ENCODE results near the gene ZNF48. TPM values are rescaled to one million over a fixed set of nuclear protein-coding genes. Genes with fewer than 3 reads are reported as not detected.

Gene ZNF48
- total RNA-seq, 2 experiments from 2014 or later: 9.5 to 10.2 TPM

DNA sequence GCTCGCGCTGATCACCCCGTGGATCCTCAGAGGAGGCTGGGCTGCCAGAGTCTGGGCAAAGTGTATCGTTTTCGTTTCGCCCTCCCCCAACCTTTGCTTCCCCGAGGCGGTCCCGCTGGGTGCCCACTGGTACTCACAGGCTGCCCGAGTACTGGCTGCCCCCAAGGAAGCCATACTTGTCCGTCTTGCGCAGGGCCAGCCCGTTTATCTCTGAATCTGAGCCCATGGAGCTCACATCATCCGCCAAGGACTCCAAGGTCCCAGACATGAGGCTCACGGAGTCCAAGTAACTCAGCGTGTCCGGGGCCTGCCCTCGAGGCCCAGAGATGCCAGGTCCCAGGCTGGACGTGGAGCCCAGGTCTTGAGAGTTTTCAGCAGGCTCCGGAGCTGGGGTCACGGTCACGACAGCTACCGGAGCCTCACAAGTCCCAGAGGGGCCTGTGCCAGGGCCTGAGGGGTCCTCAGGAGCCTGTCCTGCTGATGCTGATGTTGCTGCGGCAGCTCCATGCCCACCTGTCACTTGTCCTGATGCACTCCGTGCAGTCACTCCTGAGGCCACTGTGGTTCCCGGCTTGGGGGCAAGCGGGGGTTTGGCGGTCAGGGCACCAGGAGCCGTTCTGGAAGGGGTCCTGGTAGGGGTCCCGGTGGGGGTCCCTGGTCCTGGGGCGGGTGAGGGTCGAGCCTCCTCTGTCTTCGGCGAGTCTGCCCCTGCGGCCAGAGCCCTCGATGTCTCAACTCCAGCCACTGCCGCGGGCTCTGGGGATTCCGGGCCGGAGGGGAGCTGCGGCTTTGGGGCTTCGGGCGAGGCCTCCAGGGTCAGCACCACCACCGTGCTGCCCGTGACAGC is 25.9 kb upstream of the ZNF48 start:
- peaks cover 4% of the 10 kb centered on the region for H3K27me3 Mint-ChIP-seq
- DNase-seq: peak; percentile 41
- H3K9me3 Mint-ChIP-seq: no peaks in the 10 kb centered on the region
- peaks cover 38% of the 10 kb centered on the region for H3K4me1 Mint-ChIP-seq
- H3K4me3 Mint-ChIP-seq: peak overlapping the region; percentile 93
- peak overlapping the region; percentile 78 for H3K27ac Mint-ChIP-seq
- H3K36me3 Mint-ChIP-seq: peaks cover 14% of the 10 kb centered on the region

DNA sequence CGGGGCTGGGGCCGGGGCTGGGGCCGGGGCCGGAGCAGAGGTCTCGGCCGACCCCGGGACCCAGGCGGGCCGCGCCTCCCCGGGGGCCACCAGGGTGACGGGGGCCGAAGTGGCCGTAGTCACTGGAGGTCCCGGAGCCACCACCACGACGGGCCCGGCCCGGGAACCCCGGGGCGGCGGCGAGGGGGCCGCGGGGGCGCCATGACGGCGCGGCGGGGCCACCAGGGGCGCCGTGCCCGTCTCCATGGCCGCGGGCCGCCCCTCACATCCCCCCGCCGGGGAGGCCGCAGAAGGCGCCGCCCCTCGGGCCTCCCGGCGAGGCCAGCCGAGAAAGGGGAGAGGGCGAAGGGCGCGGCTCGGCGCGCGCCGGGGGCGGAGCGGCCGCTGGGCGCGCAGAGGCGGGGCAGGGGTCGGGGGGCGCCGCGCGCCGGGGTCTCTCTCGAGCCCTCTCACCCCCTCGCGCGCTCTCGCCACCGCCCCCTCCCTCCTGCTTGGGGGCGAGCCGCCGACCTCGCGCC is 25.2 kb upstream of the ZNF48 start:
- Mint-ChIP-seq H3K27me3 (peaks cover 4% of the 10 kb centered on the region), H3K4me1 (peaks cover 38% of the 10 kb centered on the region), H3K27ac (no peak overlapping the region), H3K4me3 (peak overlapping the region; percentile 83), H3K36me3 (peaks cover 14% of the 10 kb centered on the region), H3K9me3 (no peaks in the 10 kb centered on the region)
- no peak for DNase-seq

DNA sequence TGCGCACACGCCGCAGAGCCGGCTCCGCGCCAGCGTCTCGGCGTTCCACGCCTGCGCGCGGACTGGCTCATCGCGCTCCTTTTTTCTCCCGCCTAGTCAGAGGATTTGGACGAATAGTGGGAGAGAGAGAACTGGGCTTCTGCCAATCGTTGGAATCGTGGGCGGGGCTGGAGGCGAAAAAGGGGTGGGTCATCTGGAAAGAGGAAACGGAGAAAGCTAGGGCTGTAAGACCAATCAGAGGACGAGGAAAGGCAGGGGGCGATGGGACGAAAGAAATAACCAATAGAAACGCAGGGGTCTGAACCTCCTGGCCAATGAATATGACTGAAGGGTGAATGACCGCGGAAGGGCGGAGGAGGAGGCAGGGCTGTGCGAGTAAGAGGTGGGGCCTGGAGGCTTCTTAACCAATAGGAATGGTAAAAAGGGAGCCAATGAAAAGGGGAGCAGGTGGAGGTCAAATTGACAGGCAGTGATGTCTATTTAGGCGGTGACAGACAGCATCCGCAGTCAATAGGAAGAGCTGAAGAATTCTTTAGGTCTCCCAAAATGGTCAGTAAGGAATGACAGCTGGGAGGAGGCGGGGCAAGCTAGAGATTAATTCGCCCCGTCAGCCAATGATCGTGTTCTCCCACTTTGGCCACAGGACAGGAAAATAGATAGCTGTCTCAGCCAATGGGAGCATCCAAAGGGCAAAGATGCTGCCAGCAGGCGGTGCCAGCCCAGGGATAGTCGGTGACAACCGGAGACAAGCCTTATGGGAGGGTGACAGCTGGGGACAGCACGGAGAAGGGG is 24.6 kb upstream of the ZNF48 start, which contains the start of gene TBC1D10B:
Gene TBC1D10B, minus strand, starts transcription at position 39 of the 792 bp plus-strand sequence. CDS start 311 bp downstream, outside the sequence.
- H3K9me3 Mint-ChIP-seq: no peaks in the 10 kb centered on the region
- peak within 1 kb of the TSS; percentile 93 for H3K4me3 Mint-ChIP-seq
- H3K36me3 Mint-ChIP-seq: peaks cover 10% of the 10 kb centered on the region
- DNase-seq: peak; percentile 98
- H3K27ac Mint-ChIP-seq: peak within 1 kb of the TSS; percentile 94
- peaks cover 35% of the 10 kb centered on the region for H3K4me1 Mint-ChIP-seq
- H3K27me3 Mint-ChIP-seq: peaks cover 4% of the 10 kb centered on the region

DNA sequence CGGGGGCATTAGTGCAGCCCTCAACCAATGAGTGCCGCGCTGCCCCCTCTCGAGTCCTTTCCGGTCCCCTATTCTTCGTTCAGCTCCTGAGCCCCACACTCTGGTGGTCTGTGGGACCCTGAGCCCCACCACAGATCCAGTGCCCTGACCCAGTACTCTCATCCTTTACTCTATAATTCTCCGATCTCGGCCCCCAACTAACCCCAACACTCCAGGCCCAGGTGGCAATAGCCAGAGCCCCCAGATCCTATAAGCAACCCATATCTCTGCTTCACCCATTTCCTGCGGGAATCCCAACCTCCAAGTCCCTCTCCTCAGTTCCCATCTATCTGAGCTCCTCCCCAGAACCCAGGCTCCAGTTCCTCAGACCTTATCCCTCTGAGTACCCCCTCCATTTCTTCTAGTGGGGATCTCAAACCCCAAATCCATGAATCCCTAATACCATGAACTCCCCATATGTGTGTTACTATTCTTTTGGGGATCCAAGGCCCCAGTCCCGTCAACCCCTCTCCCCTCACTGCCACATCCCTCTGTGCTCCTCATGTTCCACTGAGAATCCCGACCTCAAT is 23.9 kb upstream of the ZNF48 start:
- H3K4me3 Mint-ChIP-seq: peak overlapping the region; percentile 83
- H3K4me1 Mint-ChIP-seq: peaks cover 34% of the 10 kb centered on the region
- H3K36me3 Mint-ChIP-seq: peaks cover 9% of the 10 kb centered on the region
- no peaks in the 10 kb centered on the region for H3K9me3 Mint-ChIP-seq
- H3K27me3 Mint-ChIP-seq: peaks cover 4% of the 10 kb centered on the region
- H3K27ac Mint-ChIP-seq: peak overlapping the region; percentile 94
- no peak for DNase-seq

DNA sequence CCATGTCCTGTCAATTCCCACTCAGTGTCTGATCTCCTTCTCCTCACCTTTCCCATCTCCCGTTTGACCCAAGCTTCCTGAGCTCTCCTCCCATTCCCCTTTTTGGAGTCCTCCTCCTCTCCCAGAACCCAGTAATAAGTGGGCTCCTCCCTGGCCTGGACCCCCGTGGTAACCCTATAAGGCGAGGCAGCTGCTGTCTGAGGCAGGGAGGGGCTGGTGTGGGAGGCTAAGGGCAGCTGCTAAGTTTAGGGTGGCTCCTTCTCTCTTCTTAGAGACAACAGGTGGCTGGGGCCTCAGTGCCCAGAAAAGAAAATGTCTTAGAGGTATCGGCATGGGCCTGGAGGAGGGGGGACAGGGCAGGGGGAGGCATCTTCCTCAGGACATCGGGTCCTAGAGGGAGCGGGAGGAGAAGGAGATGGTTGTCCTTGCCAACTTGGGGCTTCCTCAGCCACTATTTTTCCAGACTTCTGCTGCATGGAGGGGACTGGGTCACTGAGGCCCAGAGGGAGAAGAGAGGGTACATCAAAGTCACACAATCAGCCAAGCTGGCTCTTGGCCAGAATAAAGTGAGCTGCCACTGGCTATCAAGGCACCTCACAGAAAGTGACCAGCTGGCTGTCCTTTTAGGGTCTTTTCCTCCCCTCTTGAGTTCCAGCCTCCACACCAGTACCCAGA is 23.0 kb upstream of the ZNF48 start:
- Mint-ChIP-seq H3K4me3 (peak overlapping the region; percentile 83), H3K9me3 (no peaks in the 10 kb centered on the region), H3K4me1 (peaks cover 28% of the 10 kb centered on the region), H3K27ac (peak overlapping the region; percentile 94), H3K27me3 (peaks cover 4% of the 10 kb centered on the region), H3K36me3 (peaks cover 10% of the 10 kb centered on the region)
- no peak for DNase-seq

DNA sequence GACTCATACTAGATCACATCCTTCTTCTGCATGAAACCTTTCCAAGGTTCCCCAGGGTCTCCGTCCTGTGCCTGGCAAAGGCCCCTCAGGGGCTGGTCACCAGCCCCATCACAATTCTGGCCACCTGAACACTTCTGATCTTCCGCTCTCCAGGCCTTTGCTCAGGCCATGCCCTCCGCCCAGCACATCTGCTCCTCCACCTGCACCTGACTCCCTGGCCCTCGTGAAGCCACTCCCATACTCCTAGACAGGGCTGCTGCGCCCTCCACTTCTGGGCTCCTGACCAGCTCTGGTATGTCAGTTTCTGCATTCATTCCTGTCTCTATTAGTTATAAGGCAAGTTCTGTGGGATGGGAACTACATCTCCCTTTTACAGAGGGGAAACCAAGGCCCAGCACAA is 22.5 kb upstream of the ZNF48 start:
- DNase-seq: no peak
- peaks cover 27% of the 10 kb centered on the region for H3K4me1 Mint-ChIP-seq
- H3K27me3 Mint-ChIP-seq: peaks cover 4% of the 10 kb centered on the region

DNA sequence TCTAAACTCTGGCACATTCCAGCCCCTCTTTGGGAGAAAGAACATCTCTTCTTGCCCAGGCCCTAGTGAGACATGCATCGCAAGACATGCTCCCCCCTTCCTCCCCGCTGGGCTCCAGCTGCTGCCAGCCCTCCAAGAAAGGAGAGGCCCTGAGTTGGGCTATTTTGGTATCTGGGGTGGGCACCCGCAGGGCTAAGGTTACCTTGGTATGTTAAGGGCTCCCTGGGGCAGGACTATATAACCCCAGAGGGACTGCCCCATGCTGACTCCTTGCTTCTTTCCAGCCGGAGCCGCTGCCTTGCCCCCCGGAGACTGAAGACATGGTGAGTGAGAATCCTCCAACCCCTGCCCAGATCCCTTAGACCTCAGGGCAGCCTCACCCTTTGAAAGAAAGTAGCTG is 20.7 kb upstream of the ZNF48 start, which contains the start of gene MYL11:
Gene MYL11, plus strand, starts transcription at position 265 of the 400 bp plus-strand sequence. Its CDS starts 56 bp downstream, at position 321.
- H3K36me3 Mint-ChIP-seq: peaks cover 19% of the 10 kb centered on the region
- H3K4me1 Mint-ChIP-seq: peaks cover 30% of the 10 kb centered on the region
- peaks cover 6% of the 10 kb centered on the region for H3K27me3 Mint-ChIP-seq
- H3K9me3 Mint-ChIP-seq: no peaks in the 10 kb centered on the region
- no peak for DNase-seq
- peak within 1 kb of the TSS; percentile 48 for H3K27ac Mint-ChIP-seq
- H3K4me3 Mint-ChIP-seq: no peak within 1 kb of the TSS

More for the DNA sequence above, 22.5 kb upstream of the ZNF48 start:
- Mint-ChIP-seq H3K36me3 (peaks cover 12% of the 10 kb centered on the region), H3K9me3 (no peaks in the 10 kb centered on the region), H3K4me3 (no peak overlapping the region), H3K27ac (peak overlapping the region; percentile 36)

DNA sequence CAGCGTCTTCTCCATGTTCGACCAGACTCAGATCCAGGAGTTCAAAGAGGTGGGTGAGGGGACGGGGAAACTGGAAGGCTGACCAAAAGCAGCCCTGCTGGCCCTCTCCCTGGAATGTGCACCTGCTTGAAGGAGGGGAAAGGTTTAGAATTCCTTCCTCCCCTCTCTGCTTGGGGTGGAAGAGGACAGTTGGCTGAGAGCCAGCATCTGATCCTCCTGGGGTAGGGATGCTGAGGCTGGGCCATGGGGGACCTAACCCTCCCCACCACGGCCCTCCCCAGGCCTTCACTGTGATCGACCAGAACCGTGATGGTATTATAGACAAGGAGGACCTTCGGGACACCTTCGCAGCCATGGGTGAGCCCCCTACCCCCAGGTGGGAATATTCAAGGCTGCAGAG is 19.4 kb upstream of the ZNF48 start:
- H3K9me3 Mint-ChIP-seq: no peaks in the 10 kb centered on the region
- DNase-seq: no peak
- H3K27me3 Mint-ChIP-seq: peaks cover 3% of the 10 kb centered on the region
- peak overlapping the region; percentile 42 for H3K27ac Mint-ChIP-seq
- H3K4me3 Mint-ChIP-seq: no peak overlapping the region
- peaks cover 39% of the 10 kb centered on the region for H3K4me1 Mint-ChIP-seq
- H3K36me3 Mint-ChIP-seq: peaks cover 29% of the 10 kb centered on the region

DNA sequence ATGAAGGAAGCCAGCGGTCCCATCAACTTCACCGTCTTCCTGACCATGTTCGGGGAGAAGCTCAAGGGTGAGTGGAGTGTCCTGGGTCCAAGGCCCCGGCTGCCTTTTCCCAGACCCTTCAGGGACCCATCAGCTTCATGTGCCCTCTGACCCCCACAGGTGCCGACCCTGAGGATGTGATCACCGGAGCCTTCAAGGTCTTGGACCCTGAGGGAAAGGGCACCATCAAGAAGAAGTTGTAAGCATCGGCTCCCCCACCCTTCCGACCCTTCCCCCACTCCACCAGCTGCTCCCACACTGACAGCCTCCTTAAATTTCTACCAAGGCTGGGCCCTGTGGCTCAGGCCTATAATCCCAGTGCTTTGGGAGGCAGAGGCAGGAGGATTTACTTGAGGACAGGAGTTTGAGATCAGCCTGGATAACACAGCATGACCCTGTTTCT is 18.7 kb upstream of the ZNF48 start:
- Mint-ChIP-seq H3K27me3 (peaks cover 3% of the 10 kb centered on the region), H3K9me3 (no peaks in the 10 kb centered on the region), H3K4me1 (peaks cover 41% of the 10 kb centered on the region), H3K36me3 (peaks cover 35% of the 10 kb centered on the region), H3K27ac (peak overlapping the region; percentile 100), H3K4me3 (no peak overlapping the region)
- no peak for DNase-seq

DNA sequence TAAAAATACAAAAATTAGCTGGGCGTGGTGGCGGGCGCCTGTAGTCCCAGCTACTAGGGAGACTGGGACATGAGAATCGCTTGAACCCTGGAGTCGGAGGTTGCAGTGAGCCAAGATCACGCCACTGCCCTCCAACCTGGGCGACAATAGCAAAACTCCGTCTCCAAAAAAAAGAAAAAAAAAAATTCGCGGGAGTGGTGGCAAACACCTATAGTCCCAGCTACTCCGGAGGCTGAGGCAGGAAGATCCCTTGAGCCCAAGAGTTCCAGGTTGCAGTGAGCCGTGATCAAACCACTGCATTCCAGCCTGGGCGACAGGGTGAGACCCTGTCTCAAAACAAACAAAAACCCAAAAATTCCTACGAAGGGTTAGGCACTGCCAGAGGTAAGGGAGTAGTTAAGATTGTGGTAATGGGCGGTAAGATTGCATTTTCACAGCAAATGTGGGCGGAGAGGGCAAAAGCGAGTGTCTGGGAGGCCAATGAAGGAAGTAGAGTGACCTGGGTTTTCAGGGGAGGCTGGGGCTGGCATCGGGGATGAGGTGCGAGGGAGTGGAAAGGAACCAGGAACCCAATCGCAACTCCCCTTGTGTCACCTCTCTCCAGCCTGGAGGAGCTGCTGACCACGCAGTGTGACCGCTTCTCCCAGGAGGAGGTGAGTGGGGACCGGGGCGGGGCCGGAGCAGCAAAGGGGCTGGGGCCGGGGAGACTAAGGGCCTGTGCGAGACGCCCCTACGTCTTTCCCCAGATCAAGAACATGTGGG is 18.0 kb upstream of the ZNF48 start:
- H3K4me1 Mint-ChIP-seq: peaks cover 37% of the 10 kb centered on the region
- no peak for DNase-seq
- peak overlapping the region; percentile 100 for H3K27ac Mint-ChIP-seq
- peaks cover 38% of the 10 kb centered on the region for H3K36me3 Mint-ChIP-seq
- no peaks in the 10 kb centered on the region for H3K9me3 Mint-ChIP-seq
- peak overlapping the region; percentile 96 for H3K4me3 Mint-ChIP-seq
- peaks cover 3% of the 10 kb centered on the region for H3K27me3 Mint-ChIP-seq

DNA sequence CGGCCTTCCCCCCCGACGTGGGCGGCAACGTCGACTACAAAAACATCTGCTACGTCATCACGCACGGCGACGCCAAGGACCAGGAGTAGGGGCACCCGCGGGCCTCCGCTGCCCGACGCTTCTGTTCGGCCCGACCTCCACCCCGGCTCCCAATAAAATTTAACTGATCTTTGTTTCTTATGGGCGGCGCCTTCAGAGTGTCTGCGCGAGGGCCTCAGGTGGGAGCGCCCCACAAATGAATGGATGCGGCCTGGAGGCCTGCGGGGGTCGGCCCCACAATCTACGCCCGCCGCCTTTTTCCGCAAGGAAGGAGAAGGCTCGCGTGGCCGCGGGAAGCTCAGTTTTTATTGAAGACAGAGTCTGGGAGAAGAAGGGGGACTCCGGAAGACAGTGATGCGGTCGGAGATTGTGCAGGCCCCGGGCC is 17.4 kb upstream of the ZNF48 start:
- H3K4me3 Mint-ChIP-seq: peak overlapping the region; percentile 96
- H3K9me3 Mint-ChIP-seq: no peaks in the 10 kb centered on the region
- peaks cover 41% of the 10 kb centered on the region for H3K4me1 Mint-ChIP-seq
- H3K36me3 Mint-ChIP-seq: peaks cover 38% of the 10 kb centered on the region
- peak overlapping the region; percentile 100 for H3K27ac Mint-ChIP-seq
- peak; percentile 85 for DNase-seq
- peaks cover 3% of the 10 kb centered on the region for H3K27me3 Mint-ChIP-seq

DNA sequence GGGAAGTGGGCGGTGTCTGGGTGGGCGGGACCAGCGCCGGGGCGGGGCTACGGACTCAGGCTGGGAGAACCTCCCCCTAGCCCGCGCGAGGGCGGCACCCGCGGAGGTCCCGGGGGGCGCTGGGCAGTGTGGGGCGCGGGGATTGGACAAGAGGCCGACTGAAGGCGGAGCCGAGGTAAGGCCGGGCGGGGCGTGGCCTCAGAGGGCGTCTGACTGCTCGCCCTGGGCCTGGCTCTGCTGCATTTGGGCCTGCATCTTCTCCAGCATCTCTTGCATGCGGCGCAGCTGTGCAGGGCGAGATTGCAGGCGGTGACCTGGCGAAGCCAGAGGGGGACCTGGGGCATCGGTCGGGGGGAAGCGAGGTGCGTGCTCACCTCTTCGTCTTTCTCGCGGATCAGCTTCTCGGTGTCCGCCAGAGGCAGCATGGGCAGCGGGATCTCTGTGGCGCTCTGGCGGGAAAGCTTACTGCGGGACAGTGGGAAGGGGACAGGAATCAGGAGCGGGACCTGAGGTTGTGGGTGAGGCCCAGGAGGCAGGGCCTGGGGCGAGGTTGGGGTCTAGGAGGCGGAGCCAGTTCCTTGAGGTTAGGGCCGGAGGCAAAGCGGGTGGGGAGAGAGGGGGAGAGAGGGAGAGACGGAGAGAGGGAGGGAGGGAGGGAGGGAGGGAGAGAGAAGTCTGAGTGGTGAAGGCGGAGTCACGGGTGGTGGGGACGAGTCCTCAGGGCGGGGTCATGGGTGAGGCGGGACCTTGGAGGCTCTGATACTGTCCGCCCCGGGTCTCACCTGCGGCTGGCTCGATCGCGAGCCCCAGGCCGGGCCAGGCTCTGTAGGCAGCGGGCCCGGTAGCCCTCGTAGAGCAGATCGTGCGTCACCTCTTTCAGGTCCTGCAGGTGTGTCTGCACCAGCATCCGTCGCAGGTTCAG is 16.7 kb upstream of the ZNF48 start:
- peaks cover 44% of the 10 kb centered on the region for H3K4me1 Mint-ChIP-seq
- H3K36me3 Mint-ChIP-seq: peaks cover 38% of the 10 kb centered on the region
- DNase-seq: peak; percentile 100
- H3K27me3 Mint-ChIP-seq: peaks cover 3% of the 10 kb centered on the region
- peak overlapping the region; percentile 96 for H3K4me3 Mint-ChIP-seq
- no peaks in the 10 kb centered on the region for H3K9me3 Mint-ChIP-seq
- peak overlapping the region; percentile 100 for H3K27ac Mint-ChIP-seq

Data from activated naive CD8-positive, alpha-beta T cell treated with anti-CD3 and anti-CD28 coated beads for 36 hours (primary cell).